ENCODE measurements around the gene CDC123.

The CDC123 gene

GRCh38 chr10:12205082-12205481, 9.1 kb downstream of the CDC123 start:
- TF ChIP-seq ZNF8 (CRISPR knock-in tag; IDR thresholded peaks at IDR 0.05) (peak; percentile 75), RARB (CRISPR knock-in tag; IDR thresholded peaks at IDR 0.05) (no peak), ARNTL (CRISPR knock-in tag; IDR thresholded peaks at IDR 0.05; ENCODE audit: borderline replicate concordance, low read depth) (no peak)
- no peak for ATAC-seq

GRCh38 chr10:12207114-12207513, 11.1 kb downstream of the CDC123 start:
- TF ChIP-seq POU6F1 (CRISPR knock-in tag; IDR thresholded peaks at IDR 0.05; ENCODE audit: borderline replicate concordance, low read depth) (no peak), ZNF565 (CRISPR knock-in tag; conservative IDR thresholded peaks at IDR 0.05; ENCODE audit: low read depth) (no peak), BACH2 (CRISPR knock-in tag; IDR thresholded peaks at IDR 0.05; ENCODE audit: borderline replicate concordance) (no peak), TOX (CRISPR knock-in tag; IDR thresholded peaks at IDR 0.05; ENCODE audit: borderline replicate concordance) (no peak), ZFP30 (CRISPR knock-in tag; IDR thresholded peaks at IDR 0.05) (peak; percentile 73), ZFP3 (CRISPR knock-in tag; IDR thresholded peaks at IDR 0.05) (no peak), SNAI2 (CRISPR knock-in tag; IDR thresholded peaks at IDR 0.05) (no peak)
- ATAC-seq: no peak

- TF ChIP-seq CSRNP3 (CRISPR knock-in tag; IDR thresholded peaks at IDR 0.05) (no peak), ZFP30 (CRISPR knock-in tag; IDR thresholded peaks at IDR 0.05) (no peak), TOX (CRISPR knock-in tag; IDR thresholded peaks at IDR 0.05; ENCODE audit: borderline replicate concordance) (no peak), ZC3H10 (CRISPR knock-in tag; IDR thresholded peaks at IDR 0.05) (no peak), SNAI2 (CRISPR knock-in tag; IDR thresholded peaks at IDR 0.05) (no peak), ZFP3 (CRISPR knock-in tag; IDR thresholded peaks at IDR 0.05) (no peak), PATZ1 (CRISPR knock-in tag; IDR thresholded peaks at IDR 0.05; ENCODE audit: borderline replicate concordance) (no peak), ZNF565 (CRISPR knock-in tag; conservative IDR thresholded peaks at IDR 0.05; ENCODE audit: low read depth) (no peak), ISL1 (CRISPR knock-in tag; IDR thresholded peaks at IDR 0.05) (no peak), BACH2 (CRISPR knock-in tag; IDR thresholded peaks at IDR 0.05; ENCODE audit: borderline replicate concordance) (no peak), TCF4 (CRISPR knock-in tag; IDR thresholded peaks at IDR 0.05; ENCODE audit: borderline replicate concordance) (no peak), PPARA (CRISPR knock-in tag; IDR thresholded peaks at IDR 0.05; ENCODE audit: borderline replicate concordance) (no peak), POU6F1 (CRISPR knock-in tag; IDR thresholded peaks at IDR 0.05; ENCODE audit: borderline replicate concordance, low read depth) (no peak), CREB5 (CRISPR knock-in tag; IDR thresholded peaks at IDR 0.05; ENCODE audit: low read depth) (no peak), TSHZ2 (CRISPR knock-in tag; IDR thresholded peaks at IDR 0.05) (no peak)
- ATAC-seq: no peak
Measured at GRCh38 chr10:12208460-12208859, 12.5 kb downstream of the CDC123 start.

Data from SK-N-SH treated with all-trans-retinoic acid at 6 μM for 48 hours (cell line).